ENCODE results near the gene PPM1N.

DNA sequence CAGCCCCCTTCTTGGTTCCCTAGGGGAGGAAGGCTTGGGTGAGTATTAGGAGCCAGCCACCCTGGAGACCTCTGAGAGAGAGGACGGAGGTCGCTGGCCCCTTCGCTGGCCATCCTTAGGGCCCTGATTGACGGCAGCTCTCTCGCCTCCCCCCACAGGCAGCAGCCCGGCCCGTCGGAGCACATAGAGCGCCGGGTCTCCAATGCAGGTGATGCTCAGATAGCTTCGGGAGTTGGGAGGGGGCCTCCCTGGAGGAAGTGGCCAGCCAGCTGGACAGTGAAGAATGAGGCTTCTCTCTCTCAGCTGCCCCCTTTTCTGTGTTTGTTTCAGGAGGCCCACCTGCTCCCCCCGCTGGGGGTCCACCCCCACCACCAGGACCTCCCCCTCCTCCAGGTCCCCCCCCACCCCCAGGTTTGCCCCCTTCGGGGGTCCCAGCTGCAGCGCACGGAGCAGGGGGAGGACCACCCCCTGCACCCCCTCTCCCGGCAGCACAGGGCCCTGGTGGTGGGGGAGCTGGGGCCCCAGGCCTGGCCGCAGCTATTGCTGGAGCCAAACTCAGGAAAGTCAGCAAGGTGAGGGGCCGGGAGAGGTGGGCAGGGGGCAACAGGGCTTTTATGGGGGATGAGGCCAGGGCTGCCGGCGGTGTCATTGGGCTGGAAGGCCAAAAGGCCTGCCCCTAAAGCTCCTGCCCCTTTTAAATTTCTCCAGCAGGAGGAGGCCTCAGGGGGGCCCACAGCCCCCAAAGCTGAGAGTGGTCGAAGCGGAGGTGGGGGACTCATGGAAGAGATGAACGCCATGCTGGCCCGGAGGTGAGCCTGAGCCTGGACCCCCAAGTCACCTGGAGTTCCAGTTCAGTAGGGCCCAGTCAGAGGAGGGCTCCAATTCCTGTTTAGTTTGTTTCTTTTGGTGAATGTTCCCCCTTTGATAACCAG lies 24.0 kb downstream of the PPM1N start:
- TF ChIP-seq, protein P1, sequence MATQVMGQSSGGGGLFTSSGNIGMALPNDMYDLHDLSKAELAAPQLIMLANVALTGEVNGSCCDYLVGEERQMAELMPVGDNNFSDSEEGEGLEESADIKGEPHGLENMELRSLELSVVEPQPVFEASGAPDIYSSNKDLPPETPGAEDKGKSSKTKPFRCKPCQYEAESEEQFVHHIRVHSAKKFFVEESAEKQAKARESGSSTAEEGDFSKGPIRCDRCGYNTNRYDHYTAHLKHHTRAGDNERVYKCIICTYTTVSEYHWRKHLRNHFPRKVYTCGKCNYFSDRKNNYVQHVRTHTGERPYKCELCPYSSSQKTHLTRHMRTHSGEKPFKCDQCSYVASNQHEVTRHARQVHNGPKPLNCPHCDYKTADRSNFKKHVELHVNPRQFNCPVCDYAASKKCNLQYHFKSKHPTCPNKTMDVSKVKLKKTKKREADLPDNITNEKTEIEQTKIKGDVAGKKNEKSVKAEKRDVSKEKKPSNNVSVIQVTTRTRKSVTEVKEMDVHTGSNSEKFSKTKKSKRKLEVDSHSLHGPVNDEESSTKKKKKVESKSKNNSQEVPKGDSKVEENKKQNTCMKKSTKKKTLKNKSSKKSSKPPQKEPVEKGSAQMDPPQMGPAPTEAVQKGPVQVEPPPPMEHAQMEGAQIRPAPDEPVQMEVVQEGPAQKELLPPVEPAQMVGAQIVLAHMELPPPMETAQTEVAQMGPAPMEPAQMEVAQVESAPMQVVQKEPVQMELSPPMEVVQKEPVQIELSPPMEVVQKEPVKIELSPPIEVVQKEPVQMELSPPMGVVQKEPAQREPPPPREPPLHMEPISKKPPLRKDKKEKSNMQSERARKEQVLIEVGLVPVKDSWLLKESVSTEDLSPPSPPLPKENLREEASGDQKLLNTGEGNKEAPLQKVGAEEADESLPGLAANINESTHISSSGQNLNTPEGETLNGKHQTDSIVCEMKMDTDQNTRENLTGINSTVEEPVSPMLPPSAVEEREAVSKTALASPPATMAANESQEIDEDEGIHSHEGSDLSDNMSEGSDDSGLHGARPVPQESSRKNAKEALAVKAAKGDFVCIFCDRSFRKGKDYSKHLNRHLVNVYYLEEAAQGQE (IDR thresholded peaks at IDR 0.05), result no peak
- TF ChIP-seq, protein P2, sequence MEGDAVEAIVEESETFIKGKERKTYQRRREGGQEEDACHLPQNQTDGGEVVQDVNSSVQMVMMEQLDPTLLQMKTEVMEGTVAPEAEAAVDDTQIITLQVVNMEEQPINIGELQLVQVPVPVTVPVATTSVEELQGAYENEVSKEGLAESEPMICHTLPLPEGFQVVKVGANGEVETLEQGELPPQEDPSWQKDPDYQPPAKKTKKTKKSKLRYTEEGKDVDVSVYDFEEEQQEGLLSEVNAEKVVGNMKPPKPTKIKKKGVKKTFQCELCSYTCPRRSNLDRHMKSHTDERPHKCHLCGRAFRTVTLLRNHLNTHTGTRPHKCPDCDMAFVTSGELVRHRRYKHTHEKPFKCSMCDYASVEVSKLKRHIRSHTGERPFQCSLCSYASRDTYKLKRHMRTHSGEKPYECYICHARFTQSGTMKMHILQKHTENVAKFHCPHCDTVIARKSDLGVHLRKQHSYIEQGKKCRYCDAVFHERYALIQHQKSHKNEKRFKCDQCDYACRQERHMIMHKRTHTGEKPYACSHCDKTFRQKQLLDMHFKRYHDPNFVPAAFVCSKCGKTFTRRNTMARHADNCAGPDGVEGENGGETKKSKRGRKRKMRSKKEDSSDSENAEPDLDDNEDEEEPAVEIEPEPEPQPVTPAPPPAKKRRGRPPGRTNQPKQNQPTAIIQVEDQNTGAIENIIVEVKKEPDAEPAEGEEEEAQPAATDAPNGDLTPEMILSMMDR (IDR thresholded peaks at IDR 0.05), result no peak
- no peak for TF ChIP-seq POLR2A (IDR thresholded peaks at IDR 0.05; ENCODE audit: low read length)
- TF ChIP-seq RAD21 (conservative IDR thresholded peaks at IDR 0.05 in 1 of 2, IDR thresholded peaks at IDR 0.05 in 1 of 2), result no peak
